HG02759 (cell line): ENCODE data around the gene FANCE.

Experiments used
- ATAC-seq: cut with Tn5 transposase; IDR thresholded peaks from one replicate; pipeline ENCODE4 v1.9.1; 2021; ENCODE audit warnings: mild to moderate bottlenecking, moderate library complexity; ENCODE audit not compliant: unreplicated experiment

The FANCE gene

DNA sequence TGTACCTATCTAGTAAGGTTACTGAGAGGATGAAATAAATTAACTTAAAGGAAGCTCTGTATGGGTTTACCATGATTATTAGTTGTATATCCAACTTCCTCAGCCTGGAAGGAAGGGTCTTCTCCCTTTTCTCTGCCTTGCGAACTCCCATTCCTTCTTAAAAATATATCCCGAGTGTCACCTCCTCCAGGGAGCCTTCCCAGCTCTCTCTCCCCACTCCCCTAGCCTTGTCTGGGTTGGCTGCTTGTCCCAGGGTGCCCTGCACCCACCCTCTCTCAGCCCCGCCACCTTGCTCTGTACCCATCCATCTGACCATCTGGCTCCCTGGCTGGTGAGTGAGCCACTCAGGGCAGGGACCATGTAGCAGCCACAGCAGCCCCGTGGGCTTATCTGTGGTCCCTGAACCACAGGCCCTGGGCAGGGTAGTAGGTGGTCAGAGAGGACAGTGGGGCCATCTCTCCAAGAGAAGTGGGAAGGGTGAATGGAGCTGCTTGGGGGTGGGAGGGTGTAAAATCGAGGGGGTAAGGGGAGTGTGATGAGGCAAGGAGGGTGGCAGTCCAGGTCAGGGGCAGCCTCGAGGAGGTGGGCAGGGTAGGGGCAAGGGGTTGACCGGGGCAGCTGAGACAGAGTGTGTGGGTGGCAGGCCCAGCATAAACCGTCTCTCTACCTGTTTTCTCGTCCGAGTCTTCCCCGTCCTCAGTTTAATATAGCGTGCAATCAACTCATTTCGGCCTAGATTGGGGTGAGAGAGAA, 31.9 kb downstream of the FANCE start:
- ATAC-seq: no peak

DNA sequence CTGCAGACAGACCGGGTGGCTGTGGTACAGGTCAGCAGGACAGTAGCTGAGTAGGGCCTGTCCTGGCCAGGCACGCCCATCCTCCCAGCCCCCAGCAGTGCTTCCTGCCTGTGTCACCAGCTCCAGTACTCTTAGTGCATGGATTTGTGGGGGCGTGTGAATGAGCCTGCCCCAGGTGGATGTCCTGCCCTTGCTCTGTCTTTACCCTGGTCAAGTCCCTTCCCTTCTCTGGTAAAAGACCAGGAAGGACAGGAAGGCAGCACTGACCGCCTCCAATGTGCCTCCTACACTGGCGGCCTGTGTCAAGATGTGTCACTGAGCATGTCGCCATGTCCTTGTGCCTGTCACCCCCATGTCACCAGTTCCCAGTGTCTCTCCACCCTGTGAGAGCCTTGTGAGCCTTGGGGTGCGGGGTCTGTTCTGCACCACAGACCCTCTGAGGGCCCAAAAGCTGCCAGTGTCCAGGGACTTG, 32.8 kb downstream of the FANCE start:
- ATAC-seq: no peak

DNA sequence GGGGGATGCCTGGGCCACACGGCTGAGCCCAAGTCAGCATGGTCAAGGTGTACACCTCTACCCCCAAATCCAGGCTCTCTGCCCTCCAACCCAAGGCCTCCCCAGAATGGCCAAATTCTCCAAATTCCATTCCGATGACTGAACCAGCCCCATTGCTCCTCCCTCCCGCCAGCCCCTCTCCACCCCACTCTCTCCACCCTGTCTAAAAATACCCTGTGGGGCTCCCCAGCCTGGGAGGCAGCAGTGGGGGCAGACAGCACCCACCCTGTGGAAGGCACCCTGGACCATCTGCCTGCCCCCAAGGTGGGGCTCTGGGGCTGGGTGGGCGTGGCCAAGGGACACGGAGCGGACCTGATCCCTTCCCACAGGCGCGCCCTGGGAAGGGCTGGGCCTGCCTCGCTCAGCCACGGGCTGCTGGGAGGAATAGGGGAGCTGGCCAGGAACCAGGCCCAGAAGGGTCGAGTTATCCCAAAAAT, 33.3 kb downstream of the FANCE start:
- ATAC-seq: no peak

DNA sequence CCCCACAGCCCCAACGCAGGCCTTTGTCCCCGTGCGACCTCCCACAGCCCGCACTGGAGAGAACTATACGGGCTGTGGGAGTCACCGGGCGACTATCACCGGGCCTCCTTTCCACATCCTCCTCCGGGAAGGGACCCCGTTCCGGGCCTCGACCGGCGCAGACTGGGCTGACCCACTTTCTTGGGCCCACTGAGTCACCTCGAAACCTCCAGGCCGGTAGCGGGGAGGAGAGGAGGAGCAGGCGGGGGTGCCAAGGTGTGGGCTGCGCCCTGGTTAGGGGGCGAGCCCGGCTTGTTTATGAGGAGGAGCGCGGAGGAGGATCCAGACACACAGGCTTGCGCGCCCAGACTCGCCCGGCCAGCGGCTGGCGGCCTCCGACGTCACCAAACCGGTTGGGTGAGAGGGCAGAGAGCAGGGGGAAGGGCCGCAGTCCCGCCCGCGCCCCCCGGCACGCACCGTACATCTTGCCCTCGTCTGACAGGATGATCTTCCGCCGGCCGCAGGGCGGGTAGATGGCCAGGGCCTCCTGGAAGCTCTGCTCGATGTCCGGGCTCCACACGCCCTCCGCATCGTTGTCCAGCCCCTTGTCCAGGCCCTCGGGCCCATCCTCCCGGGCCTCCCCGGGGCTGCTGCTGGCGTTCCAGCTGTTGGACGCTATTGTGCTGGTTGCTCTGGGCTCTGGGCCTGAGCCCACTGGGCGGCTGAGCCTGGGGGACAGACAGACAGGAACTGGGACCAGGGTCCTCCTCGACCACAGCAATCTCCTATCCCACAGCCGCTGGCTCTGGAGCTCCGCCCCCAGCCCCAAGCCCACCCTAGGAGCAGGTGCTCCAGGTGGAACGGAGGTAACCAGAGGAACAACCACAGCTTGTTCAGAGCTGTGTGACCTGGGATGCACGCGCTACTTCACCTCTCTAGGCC, 34.1 kb downstream of the FANCE start:
- ATAC-seq: no peak

DNA sequence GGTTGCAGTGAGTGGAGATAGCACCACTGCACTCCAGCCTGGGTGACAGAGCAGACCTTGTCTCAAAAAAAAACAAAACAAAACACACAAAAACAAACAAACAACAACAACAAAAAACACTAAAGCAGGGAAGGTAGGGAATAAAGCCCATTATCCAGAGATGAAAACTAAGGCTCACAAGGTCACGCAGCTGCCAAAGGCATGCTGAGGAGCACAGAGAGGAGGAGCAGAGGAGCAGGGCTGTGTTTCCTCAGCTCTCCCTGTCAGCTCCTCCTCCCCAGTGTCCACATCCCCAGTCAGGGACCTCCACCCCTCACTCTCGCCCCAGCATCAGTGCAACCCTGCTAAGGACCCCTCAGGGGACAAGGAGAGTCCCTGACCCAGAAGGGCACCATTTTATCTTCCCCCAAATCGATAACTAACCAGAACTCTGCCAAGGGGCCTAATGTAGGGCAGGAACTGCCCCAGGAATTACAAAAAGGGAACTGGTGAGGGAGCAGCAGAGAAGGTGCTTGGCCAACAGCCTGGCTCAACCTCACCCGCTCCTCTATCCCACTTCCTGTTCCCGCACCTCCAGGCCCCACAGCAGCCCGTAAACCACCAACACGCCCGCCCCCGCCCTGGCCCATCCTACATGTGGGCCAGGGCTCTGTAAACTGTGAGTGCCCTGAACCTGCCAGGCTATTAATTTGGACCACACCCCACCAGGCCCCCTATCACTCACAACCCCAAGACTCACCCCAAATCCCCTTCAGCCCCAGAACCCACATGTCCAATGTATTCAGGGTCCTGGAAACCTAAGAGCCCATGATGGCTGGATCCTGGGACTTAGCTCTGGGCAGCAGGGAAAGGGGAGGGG, 35.7 kb downstream of the FANCE start:
- ATAC-seq: no peak

DNA sequence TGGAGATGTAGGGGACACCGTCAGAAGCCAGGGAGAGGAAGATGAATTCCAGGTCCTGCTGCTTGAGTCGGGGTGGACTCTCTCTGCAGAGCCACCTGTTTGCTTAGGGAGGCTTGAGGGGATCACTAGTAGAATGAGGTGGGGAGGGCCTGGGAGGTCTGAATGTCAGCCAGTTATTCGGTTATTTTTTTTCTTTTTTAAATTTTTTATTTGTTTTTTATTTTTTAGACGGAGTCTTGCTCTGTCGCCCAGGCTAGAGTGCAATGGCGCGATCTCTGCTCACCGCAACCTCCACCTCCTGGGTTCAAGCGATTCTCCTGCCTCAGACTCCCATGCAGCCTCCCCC, 36.4 kb downstream of the FANCE start:
- ATAC-seq: no peak

DNA sequence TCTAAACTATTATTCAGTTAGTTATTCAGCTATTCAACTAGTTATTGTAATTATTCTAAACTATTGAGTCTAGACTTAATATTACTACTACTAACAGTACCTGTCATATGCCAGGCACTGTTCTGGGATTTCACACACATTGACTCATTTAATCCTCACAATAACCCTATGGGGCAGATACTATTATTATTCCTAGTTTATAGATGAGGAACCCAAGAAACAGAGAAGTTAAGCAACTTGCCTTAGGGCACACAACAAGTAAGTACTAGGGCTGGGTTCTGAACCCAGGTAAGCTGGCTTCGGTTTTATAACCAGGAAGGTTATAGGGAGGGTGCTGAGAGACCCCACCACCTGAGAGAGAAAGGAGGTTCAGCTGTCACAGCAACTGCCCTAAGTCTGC, 36.9 kb downstream of the FANCE start:
- ATAC-seq: no peak

DNA sequence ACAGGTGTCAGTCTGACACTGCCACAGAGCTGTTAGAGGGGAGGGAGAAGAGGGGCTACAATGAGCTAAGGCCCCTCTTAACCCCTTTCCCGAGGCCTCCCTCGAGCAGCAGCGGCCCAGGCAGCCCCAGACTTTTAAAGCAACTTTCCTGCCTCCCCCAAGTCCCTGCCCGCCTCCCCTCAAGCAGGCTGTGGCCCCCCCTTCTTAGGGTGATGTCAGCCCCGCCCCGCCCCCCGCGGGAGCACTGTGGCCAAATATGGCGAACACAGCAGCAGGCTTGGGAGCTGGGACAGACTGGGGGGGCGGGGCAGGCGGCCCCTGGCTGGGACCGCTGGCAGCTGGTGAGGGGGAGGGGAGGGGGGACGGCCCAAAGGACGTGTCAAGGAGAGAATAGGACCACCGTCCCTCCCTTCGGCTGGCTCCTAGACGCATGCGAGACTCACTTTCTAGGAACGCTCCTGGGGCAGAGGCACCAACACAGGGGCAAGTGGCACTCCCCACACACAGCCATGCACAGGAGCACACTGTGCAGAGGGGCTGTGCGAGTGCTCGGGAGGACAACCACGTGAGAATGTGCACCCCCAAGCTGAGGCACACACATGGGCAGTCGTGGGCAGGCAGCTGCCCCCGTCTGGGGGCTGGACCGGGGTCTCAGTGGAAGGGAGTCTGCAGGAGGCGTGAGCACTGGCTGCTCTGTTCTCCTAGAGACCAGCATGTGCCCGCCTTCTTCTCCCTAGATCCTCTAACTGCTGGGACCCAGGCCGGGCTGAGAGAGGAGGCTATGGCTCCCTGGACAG, 38.1 kb downstream of the FANCE start:
- ATAC-seq: no peak

DNA sequence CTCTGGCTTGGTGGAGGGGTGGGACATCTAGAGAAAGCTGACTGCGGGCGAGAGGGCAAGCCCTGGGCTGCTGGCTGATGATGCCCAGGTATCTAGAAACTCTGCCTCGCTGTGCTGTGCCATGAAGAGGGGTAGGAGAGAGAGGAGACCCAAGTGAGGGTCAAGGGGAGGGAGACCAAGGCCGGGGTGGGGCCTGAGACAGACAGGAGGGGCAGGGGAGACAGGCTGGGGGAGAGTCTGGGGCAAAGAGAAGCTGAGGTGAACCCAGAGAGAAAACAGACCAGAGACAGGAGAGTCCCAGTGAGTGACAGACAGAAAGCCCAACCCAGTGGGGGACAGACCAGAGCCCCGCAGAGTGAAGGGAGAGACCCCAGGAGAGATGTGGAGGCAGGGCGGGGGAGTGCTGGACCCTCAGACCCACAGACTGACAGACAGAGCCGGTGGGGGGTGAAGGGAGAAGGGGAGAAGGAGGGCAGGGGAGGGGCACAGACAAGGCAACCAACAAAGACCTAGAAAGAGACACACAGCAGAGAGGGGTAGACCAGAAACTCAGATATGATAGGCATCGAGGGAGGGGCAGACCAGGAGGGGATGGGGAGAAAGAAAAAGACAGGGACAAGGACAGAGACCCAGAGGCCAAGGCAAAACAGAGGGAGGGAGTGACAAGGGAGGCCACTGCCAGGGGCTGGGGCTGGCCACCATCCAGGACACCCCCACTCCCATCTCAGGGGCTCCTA, 38.9 kb downstream of the FANCE start:
- no peak for ATAC-seq

DNA sequence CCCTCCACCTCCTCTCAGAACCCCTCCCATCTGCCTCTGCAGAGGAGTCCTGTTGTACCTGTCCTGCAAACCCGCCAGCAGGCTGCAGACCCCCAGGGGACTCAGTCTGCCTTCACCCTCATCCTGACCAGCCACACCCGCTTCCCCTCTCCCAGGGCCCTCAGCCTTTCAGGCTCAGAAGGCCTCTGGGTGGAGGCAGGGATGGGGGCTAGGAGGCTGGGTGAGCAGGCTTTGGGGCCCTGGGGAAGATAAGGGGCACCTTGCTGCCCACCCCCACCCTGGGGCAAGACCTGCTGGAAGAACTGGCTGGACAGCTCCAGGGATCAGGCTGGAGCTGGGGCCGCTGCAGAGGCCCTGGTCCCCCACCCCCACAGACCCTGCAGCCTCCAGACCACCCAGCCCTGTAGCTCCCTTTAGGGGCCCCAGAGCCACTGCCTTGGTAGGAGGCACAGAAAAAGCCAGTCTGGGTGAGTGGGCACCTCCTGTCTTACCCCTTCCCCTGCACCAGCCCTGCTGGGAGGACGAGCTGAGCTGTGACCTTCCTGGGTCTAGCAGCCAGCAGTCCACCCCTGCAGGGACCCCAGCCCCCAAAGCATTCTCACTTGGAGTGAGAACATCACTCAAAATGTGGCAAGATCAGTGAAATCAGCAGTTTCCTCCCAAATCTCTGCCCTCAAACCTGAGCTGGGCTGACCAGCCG, 39.6 kb downstream of the FANCE start:
- no peak for ATAC-seq

DNA sequence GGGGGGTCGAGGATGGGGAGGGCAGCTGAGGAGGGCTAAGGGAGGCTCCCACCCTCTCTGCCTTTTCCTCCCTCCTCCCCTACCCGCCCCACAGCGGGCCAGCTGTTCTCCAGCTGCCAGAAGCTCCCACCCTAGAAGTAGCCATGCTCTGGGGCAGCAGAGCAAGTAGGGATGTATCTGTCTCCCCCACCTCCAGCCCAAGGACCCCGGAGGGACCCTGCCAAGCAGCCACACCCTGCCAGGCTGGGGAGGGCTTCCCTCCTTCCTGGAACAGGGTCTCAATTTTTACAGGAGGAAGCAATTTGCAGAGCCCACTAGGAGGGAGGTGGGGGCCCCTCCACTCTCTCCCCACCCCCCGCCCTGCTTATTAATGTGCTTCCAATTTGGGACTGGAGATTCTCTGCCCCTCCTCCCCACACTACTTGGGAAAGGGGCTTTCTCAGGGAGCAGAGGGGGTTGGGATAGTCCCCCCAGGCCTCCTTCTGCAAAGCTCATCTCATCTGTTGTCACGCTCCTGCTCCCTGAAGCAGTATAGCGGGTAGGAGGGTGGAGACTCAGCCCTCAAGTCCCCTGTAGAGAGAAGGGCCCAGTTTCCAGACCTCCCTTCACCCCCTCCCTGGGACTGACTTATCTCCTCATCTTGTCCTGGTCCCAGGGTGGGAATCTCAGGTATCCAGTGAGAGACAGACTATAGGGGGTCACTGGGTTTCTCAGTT, 40.3 kb downstream of the FANCE start:
- ATAC-seq: no peak

DNA sequence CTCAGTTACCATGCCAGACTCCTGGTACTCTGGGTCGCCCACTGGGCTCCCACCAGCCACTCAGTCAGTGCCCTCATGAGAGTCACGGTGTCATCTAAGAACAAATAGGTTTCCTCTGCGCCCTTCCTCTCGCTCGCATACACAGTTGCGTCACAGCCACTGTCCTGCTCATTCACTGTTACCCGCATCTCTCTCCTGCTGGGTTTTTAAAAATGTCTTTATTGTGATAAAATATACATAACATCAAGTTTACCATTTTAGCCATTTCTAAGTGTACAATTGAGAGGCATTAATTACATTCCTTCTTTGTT, 40.8 kb downstream of the FANCE start:
- ATAC-seq: no peak

DNA sequence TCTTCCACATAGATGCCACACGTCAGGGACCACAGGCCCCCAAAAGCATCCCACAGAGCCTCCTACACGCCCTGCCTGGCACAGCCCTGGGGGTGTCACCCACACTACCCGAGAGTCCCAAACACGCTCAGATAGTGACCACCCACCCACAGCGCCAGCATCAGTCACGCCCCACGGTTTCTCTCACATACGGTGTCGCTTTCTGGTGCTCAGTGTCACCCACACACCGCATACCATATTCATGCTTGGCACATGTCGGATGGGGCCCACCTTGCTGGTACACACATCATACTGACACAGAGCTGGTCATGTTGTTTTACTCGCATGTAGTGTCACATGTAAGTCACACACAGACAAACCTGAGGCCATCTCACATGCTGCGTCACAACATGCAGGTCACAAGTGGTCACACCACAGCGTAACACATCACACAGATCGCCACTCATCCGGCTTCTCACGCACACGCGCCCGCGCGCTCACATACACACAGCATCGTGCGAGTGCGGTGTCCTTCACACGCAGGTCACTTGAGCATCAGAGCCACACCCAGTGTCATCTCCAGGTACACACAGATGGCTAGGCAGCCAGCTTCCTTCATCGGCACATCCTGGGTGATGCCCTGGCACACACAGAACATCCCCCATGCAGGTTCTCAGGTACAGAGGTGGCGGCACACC, 41.3 kb downstream of the FANCE start:
- ATAC-seq: no peak

DNA sequence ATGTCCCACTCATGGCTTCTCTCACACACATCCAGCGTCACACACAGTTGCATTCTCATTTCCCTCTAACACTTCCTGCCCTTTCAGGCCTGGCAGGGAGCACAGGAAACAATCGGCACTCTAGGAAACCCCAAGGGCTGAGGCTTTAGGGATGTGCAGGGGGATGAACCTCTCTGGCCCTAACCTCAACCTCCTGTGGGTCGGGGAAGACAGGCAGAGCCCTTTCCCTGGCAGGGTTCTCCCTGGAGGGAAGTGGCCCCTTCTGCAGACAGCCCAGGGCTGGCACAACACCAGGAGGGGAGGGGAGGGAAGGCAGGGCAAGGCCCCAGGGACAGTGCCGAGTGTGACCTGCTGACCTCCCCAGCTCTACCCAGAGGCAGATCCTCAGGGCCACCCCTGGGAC, 42.0 kb downstream of the FANCE start:
- ATAC-seq: no peak

DNA sequence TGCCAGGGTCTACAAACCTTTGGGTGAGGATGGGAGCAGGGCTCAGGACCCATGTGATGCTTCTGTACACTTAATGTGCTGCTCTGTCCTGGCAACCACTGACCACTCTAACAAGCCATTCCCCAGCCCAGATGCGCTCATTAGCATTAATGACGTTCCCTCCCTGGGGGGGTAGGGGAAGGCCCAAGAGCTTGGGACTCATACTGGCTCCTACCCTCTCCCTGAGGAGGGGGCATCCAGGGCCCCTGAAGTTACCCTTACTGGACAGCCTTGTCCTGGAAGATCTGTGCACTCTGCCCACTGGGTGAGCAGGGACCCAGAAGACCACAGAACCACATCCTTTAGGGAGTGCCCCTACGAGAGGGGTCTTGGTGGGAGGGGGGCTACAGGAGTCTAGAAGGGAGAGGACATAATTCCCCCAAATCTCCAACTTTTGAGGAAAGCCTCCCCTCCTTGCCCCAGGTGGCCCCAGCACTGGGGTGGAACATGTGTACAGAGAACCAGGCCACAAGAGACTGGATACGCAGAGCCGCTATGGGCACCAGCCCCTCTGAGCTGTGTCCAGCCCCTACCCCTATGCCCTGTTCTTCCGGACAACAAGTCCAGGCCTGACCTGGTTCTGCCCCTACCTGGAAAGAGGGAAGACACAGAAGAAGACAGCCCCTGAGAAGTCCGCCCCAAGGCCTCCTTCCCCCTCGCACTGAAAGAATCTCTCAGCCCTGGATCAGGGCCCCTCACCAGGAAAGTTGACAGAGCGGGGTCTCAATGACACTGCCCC, 43.3 kb downstream of the FANCE start:
- no peak for ATAC-seq

DNA sequence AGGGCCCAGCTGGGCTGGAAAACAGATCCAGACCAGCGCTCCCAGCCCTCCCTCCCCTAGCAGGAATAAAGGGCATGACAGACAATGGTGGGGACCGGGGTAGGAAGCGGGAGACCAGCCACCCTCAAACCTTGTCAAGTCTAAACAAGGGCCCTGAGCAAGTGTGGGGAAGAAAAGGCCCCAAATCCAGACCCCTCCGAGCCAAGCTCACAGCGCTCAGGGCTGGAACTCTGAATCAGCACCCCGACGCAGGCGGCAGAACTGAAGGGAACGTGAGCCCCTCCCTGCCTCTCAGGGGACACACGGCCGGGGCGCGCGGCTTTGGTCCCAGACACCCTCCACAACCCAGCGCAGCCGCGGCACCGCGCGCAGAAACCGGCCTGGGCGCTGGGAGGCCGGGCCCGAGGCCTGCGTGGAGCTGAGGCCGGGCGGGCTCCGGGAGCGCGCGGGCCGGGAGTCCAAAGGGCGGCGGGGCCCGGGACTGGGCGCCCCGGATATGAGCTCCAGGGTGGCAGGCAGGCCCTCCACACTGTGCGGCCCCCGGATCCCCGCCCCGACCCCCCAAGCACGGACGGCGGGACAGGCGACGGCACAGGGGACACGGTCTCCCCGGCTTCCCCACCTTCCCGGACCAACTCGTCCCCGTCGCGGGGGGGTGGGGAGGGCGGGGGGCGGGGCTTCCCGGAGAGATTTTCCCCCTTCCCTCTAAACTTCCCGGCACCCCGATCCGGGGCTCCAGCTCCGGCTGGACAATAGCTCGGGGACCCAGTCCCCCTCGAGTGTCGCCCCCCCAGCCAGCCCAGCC, 44.1 kb downstream of the FANCE start:
- ATAC-seq: no peak
